Stromal cell of bone marrow (primary cell): ENCODE data around the gene CCL25.

ENCODE experiments used
- DNase-seq: peaks from one replicate; pipeline ENCODE4 v3.0.0-alpha.2; 2012; ENCODE audit warnings: low read depth

The CCL25 gene

GRCh38 chr19:8045872-8046568 is 6.5 kb upstream of the CCL25 start:
- no peak for DNase-seq

- DNase-seq, result no peak
Observed at GRCh38 chr19:8046569-8047165, 5.9 kb upstream of the CCL25 start.

GRCh38 chr19:8050274-8051096 is 2.1 kb upstream of the CCL25 start:
- DNase-seq, result no peak

GRCh38 chr19:8054169-8054568 is 1.6 kb downstream of the CCL25 start:
- DNase-seq, result no peak

GRCh38 chr19:8056533-8056932 is 4.0 kb downstream of the CCL25 start:
- no peak for DNase-seq

- no peak for DNase-seq
Observed at GRCh38 chr19:8057545-8058270, 5.1 kb downstream of the CCL25 start.

GRCh38 chr19:8064911-8065874 is 12.6 kb downstream of the CCL25 start:
- DNase-seq, result no peak

GRCh38 chr19:8065875-8066261 is 13.3 kb downstream of the CCL25 start:
- no peak for DNase-seq

GRCh38 chr19:8069096-8069973 is 16.8 kb downstream of the CCL25 start:
- no peak for DNase-seq

GRCh38 chr19:8071912-8072311 is 19.4 kb downstream of the CCL25 start:
- DNase-seq, result no peak

GRCh38 chr19:8074501-8074900 is 21.9 kb downstream of the CCL25 start:
- DNase-seq, result no peak

GRCh38 chr19:8075158-8076074 is 22.9 kb downstream of the CCL25 start:
- no peak for DNase-seq

- DNase-seq, result no peak
Observed at GRCh38 chr19:8079988-8080387, 27.4 kb downstream of the CCL25 start.

GRCh38 chr19:8080832-8081231 is 28.3 kb downstream of the CCL25 start:
- no peak for DNase-seq

GRCh38 chr19:8081569-8082550 is 29.3 kb downstream of the CCL25 start:
- DNase-seq, result no peak

- no peak for DNase-seq
Observed at GRCh38 chr19:8083141-8083540, 30.6 kb downstream of the CCL25 start.

GRCh38 chr19:8084152-8084551 is 31.6 kb downstream of the CCL25 start:
- no peak for DNase-seq
